B cell (primary cell): ENCODE measurements around the gene RSPH6A. TPM values are rescaled to one million over a fixed set of nuclear protein-coding genes. Genes with fewer than 3 reads are reported as not detected.

Experiments used
- ATAC-seq: fragments of 200-7000 bp; cut with Tn5 transposase; one replicate; pipeline ENCODE4 v1.10.0; 2021; ENCODE audit warnings: low read depth, mild to moderate bottlenecking, moderate number of reproducible peaks, moderate library complexity
- CTCF ChIA-PET: fragments of 350-600 bp; sonication (Branson Sonifier 250); formaldehyde crosslinking; loops from one replicate; lab custom pipeline; 2021; ENCODE audit warnings: antibody characterized with exemption, inconsistent platforms; lab: Charles Lee
- POLR2A ChIA-PET: fragments of 350-600 bp; sonication (Branson Sonifier 250); formaldehyde crosslinking; loops from one replicate; lab custom pipeline; 2021; ENCODE audit warnings: antibody characterized with exemption; lab: Charles Lee
- DNase-seq: peaks from one replicate; pipeline ENCODE4 v3.0.0; 2013
- H2AFZ ChIP-seq: 2 replicates; pipeline ENCODE4 v1.6.1; 2012; ENCODE audit warnings: mild to moderate bottlenecking, low read depth, low read length; ENCODE audit not compliant: insufficient read depth, poor library complexity, severe bottlenecking
- H3K27ac ChIP-seq, 2 donors: 1 replicate in 1 of 2; 2 replicates in 1 of 2; pipeline ENCODE4 v1.5.1; 2012 to 2013; ENCODE audit warnings: low read length in 2 of 2, mild to moderate bottlenecking in 2 of 2, moderate library complexity in 1 of 2
- H3K27me3 ChIP-seq, 4 experiments: fragments of 200-600 bp in 1 of 4; sonication (generic) in 1 of 4; replicated peaks in 1 of 4; 1 replicate in 2 of 4; 2 replicates in 2 of 4; pipeline versions ENCODE4 v1.6.1 to v1.7.0; 2013 to 2016; ENCODE audit warnings: low read length in 3 of 4, mild to moderate bottlenecking in 2 of 4, mixed read lengths in 1 of 4, moderate library complexity in 1 of 4; ENCODE audit not compliant: insufficient read depth in 4 of 4, control insufficient read depth in 3 of 4; ENCODE audit errors: control extremely low read depth in 1 of 4
- H3K36me3 ChIP-seq, 2 experiments: replicated peaks in 1 of 2; 1 replicate in 1 of 2; 2 replicates in 1 of 2; pipeline versions ENCODE4 v1.6.1 to v1.7.1; 2013; ENCODE audit warnings: low read length in 1 of 2; ENCODE audit not compliant: insufficient read depth in 2 of 2, control insufficient read depth in 1 of 2; ENCODE audit errors: control extremely low read depth in 1 of 2, extremely low read depth in 1 of 2
- H3K4me1 ChIP-seq, 2 donors: fragments of 200-600 bp in 1 of 2; sonication (generic) in 1 of 2; 1 replicate in 1 of 2; 2 replicates in 1 of 2; pipeline versions ENCODE4 v1.5.1 to v1.6.1; 2013 to 2017; ENCODE audit warnings: low read length in 2 of 2; ENCODE audit not compliant: control insufficient read depth in 2 of 2, insufficient read depth in 2 of 2
- H3K4me2 ChIP-seq: replicated peaks from 2 replicates; pipeline ENCODE3; 2012; ENCODE audit warnings: mild to moderate bottlenecking, low read depth, low read length; ENCODE audit not compliant: poor library complexity, severe bottlenecking
- H3K4me3 ChIP-seq, 5 experiments: fragments of 200-600 bp in 1 of 5; sonication (generic) in 1 of 5; 1 replicate in 3 of 5; 2 replicates in 2 of 5; pipeline versions ENCODE4 v1.5.1 to v1.7.0; 2011 to 2016; ENCODE audit warnings: low read length in 4 of 5, mild to moderate bottlenecking in 4 of 5, low read depth in 2 of 5, control low read depth in 1 of 5, moderate library complexity in 1 of 5; ENCODE audit not compliant: insufficient read depth in 1 of 5; ENCODE audit errors: control extremely low read depth in 1 of 5, extremely low read depth in 1 of 5
- H3K79me2 ChIP-seq: fragments of 200-600 bp; sonication (generic); one replicate; pipeline ENCODE4 v1.6.0; 2016; ENCODE audit warnings: low read length; ENCODE audit not compliant: control insufficient read depth, insufficient read depth
- H3K9ac ChIP-seq: fragments of 200-600 bp; sonication (generic); 2 replicates; pipeline ENCODE4 v1.6.1; 2017; ENCODE audit warnings: mild to moderate bottlenecking, low read length, moderate library complexity
- H3K9me3 ChIP-seq, 3 donors: one replicate each; pipeline versions ENCODE4 v1.6.1 to v1.7.1; 2013; ENCODE audit warnings: low read length in 2 of 3; ENCODE audit not compliant: control insufficient read depth in 2 of 3, insufficient read depth in 1 of 3; ENCODE audit errors: control extremely low read depth in 1 of 3
- H4K20me1 ChIP-seq: 2 replicates; pipeline ENCODE4 v1.6.0; 2012; ENCODE audit warnings: mild to moderate bottlenecking, low read length; ENCODE audit not compliant: insufficient read depth, control insufficient read depth, poor library complexity, severe bottlenecking
- H3K27ac Mint-ChIP-seq: one replicate; pipeline ENCODE4 v1.8.0; 2021; ENCODE audit warnings: mixed read lengths
- H3K27me3 Mint-ChIP-seq: one replicate; pipeline ENCODE4 v1.8.0; 2021; ENCODE audit warnings: mixed read lengths
- H3K4me1 Mint-ChIP-seq: one replicate; pipeline ENCODE4 v1.8.0; 2021; ENCODE audit warnings: mixed read lengths
- H3K4me3 Mint-ChIP-seq: one replicate; pipeline ENCODE4 v1.8.0; 2021; ENCODE audit warnings: mixed read lengths
- H3K9me3 Mint-ChIP-seq: one replicate; pipeline ENCODE4 v1.8.0; 2022; ENCODE audit warnings: mixed read lengths; ENCODE audit not compliant: insufficient read depth
- CTCF ChIP-seq: fragments of 200-600 bp; IDR thresholded peaks from one replicate; pipeline ENCODE4 v1.8.0; 2022; ENCODE audit warnings: antibody characterized with exemption, mild to moderate bottlenecking
- EZH2 ChIP-seq: IDR thresholded peaks from 2 replicates; pipeline ENCODE4 v1.6.1; 2012; ENCODE audit warnings: borderline replicate concordance, low read depth, mild to moderate bottlenecking, moderate library complexity, low read length; ENCODE audit not compliant: insufficient read depth, poor library complexity, severe bottlenecking
- whole genome bisulfite sequencing: methylation state at CpG from one replicate; pipeline ENCODE4 v1.1.5; 2013; ENCODE audit warnings: missing lambda C conversion rate; ENCODE audit not compliant: insufficient coverage; 5-methylcytosine and 5-hydroxymethylcytosine counted together
- intact Hi-C: fragments of 100-400 bp; cut with micrococcal nuclease; formaldehyde crosslinking; loops from one replicate; pipeline ENCODE4 v1.10.0; 2022
- polyA plus RNA-seq: library from polyadenylated mRNA; depleted of rRNA; stranded (reverse); fragments of >200 nt; gene quantifications from 2 replicates; pipeline ENCODE4 v1.2.3, GENCODE V29; 2012
- total RNA-seq, 2 donors: library from RNA; stranded (reverse); fragments of 120-200 nt in 1 of 2; gene quantifications; 1 replicate in 1 of 2; 2 replicates in 1 of 2; pipeline versions ENCODE4 v1.2.3 to v1.2.4, GENCODE V29; 2013 to 2022

The RSPH6A gene
- total and polyA plus RNA-seq, 2 donors (not counting 1 experiment from before 2014, with no cell fraction given) = 0.03 to 0.62 TPM

GRCh38 chr19:45747513-45747912, 67.6 kb downstream of the RSPH6A start:
- ChIA-PET CTCF (interaction anchor here (1.7 kb wide), 1 partner anchor 23 kb away, joined by 3 read pairs; no protein-coding TSS in a partner anchor), POLR2A (no interaction called here)
- no peak overlapping the region for H3K27ac ChIP-seq
- ATAC-seq = no peak
- WGBS = 95% methylated on average over 2 of the region's 5 CpGs
- no peak for TF ChIP-seq EZH2
- no peak for TF ChIP-seq CTCF
- no peaks in the 10 kb centered on the region for H3K79me2 ChIP-seq
- H3K4me2 ChIP-seq = no peak overlapping the region
- H3K4me1 ChIP-seq = no peaks in the 10 kb centered on the region
- intact Hi-C loops = no loop called here
- DNase-seq = no peak
- Mint-ChIP-seq H3K4me1 (no peaks in the 10 kb centered on the region), H3K27ac (no peak overlapping the region), H3K4me3 (no peak overlapping the region), H3K9me3 (no peaks in the 10 kb centered on the region), H3K27me3 (peaks cover 17% of the 10 kb centered on the region)
- no peaks in the 10 kb centered on the region for H3K9me3 ChIP-seq
- no peak overlapping the region for H3K4me3 ChIP-seq
- no peaks in the 10 kb centered on the region for H3K36me3 ChIP-seq
- no peaks in the 10 kb centered on the region for H4K20me1 ChIP-seq
- no peak overlapping the region for H3K9ac ChIP-seq
- no peak overlapping the region for H2AFZ ChIP-seq
- H3K27me3 ChIP-seq = peaks cover 0 to 8% (median 2%) of the 10 kb centered on the region in 4 experiments

- H3K27me3 ChIP-seq = peaks cover 0 to 8% (median 2%) of the 10 kb centered on the region in 4 experiments
- no peak for ATAC-seq
- Mint-ChIP-seq H3K27ac (no peak overlapping the region), H3K9me3 (no peaks in the 10 kb centered on the region), H3K27me3 (peaks cover 17% of the 10 kb centered on the region), H3K4me3 (no peak overlapping the region), H3K4me1 (no peaks in the 10 kb centered on the region)
- H3K27ac ChIP-seq = no peak overlapping the region
- H3K79me2 ChIP-seq = no peaks in the 10 kb centered on the region
- intact Hi-C loops = no loop called here
- H3K4me3 ChIP-seq = no peak overlapping the region
- POLR2A ChIA-PET = no interaction called here
- no peaks in the 10 kb centered on the region for H4K20me1 ChIP-seq
- TF ChIP-seq EZH2 (no peak), CTCF (no peak)
- H3K36me3 ChIP-seq = no peaks in the 10 kb centered on the region
- no peaks in the 10 kb centered on the region for H3K9me3 ChIP-seq
- H3K4me1 ChIP-seq = no peaks in the 10 kb centered on the region
- no peak overlapping the region for H3K9ac ChIP-seq
- H2AFZ ChIP-seq = no peak overlapping the region
- H3K4me2 ChIP-seq = no peak overlapping the region
- WGBS = 88% methylated on average over 5 of the region's 5 CpGs
- no peak for DNase-seq
- CTCF ChIA-PET = no interaction called here
Measured at GRCh38 chr19:45746866-45747265, 68.2 kb downstream of the RSPH6A start.

Other genes starting within 250 kb of the RSPH6A start
- gene OPA3, start 230.5 kb downstream of the RSPH6A start, total RNA-seq = 11.2 and 11.4 TPM in 2 replicates
- 6.2 and 7.3 TPM in 2 replicates for gene OPA3, start 230.5 kb downstream of the RSPH6A start, polyA plus RNA-seq
- gene GPR4, start 213.1 kb downstream of the RSPH6A start, total RNA-seq = not detected in 2 replicates
- gene GPR4, start 213.1 kb downstream of the RSPH6A start, polyA plus RNA-seq = not detected in 2 replicates
- 88.5 and 102 TPM in 2 replicates for gene EML2, start 175.9 kb downstream of the RSPH6A start, total RNA-seq
- 75.0 and 83.0 TPM in 2 replicates for gene EML2, start 175.9 kb downstream of the RSPH6A start, polyA plus RNA-seq
- 2.3 and 2.9 TPM in 2 replicates for gene GIPR, start 147.1 kb downstream of the RSPH6A start, total RNA-seq
- 0.43 and 2.3 TPM in 2 replicates for gene GIPR, start 147.1 kb downstream of the RSPH6A start, polyA plus RNA-seq
- 353 and 368 TPM in 2 replicates for gene SNRPD2, start 123.4 kb downstream of the RSPH6A start, total RNA-seq
- 241 and 281 TPM in 2 replicates for gene SNRPD2, start 123.4 kb downstream of the RSPH6A start, polyA plus RNA-seq
- 50.9 and 61.3 TPM in 2 replicates for gene QPCTL, start 122.6 kb downstream of the RSPH6A start, total RNA-seq
- gene QPCTL, start 122.6 kb downstream of the RSPH6A start, polyA plus RNA-seq = 8.8 and 9.4 TPM in 2 replicates
- 43.7 and 44.5 TPM in 2 replicates for gene FBXO46, start 84.4 kb downstream of the RSPH6A start, total RNA-seq
- 19.1 and 19.9 TPM in 2 replicates for gene FBXO46, start 84.4 kb downstream of the RSPH6A start, polyA plus RNA-seq
- not detected in 2 replicates for gene MEIOSIN, start 81.9 kb downstream of the RSPH6A start, total RNA-seq
- not detected in 2 replicates for gene MEIOSIN, start 81.9 kb downstream of the RSPH6A start, polyA plus RNA-seq
- 2.1 and 2.4 TPM in 2 replicates for gene SIX5, start 46.1 kb downstream of the RSPH6A start, total RNA-seq
- gene SIX5, start 46.1 kb downstream of the RSPH6A start, polyA plus RNA-seq = 1.4 and 1.5 TPM in 2 replicates
- 58.3 and 63.0 TPM in 2 replicates for gene DMPK, start 32.8 kb downstream of the RSPH6A start, total RNA-seq
- gene DMPK, start 32.8 kb downstream of the RSPH6A start, polyA plus RNA-seq = 28.7 and 41.1 TPM in 2 replicates
- gene DMWD, start 22.5 kb downstream of the RSPH6A start, total RNA-seq = 86.4 and 91.2 TPM in 2 replicates
- 22.5 and 25.1 TPM in 2 replicates for gene DMWD, start 22.5 kb downstream of the RSPH6A start, polyA plus RNA-seq
- gene SYMPK, start 47.8 kb upstream of the RSPH6A start, total RNA-seq = 131 and 138 TPM in 2 replicates
- gene SYMPK, start 47.8 kb upstream of the RSPH6A start, polyA plus RNA-seq = 107 and 119 TPM in 2 replicates
- gene FOXA3, start 49.0 kb upstream of the RSPH6A start, total RNA-seq = not detected in 2 replicates
- not detected in 2 replicates for gene FOXA3, start 49.0 kb upstream of the RSPH6A start, polyA plus RNA-seq
- 32.9 and 33.9 TPM in 2 replicates for gene IRF2BP1, start 70.8 kb upstream of the RSPH6A start, total RNA-seq
- 10.9 and 14.9 TPM in 2 replicates for gene IRF2BP1, start 70.8 kb upstream of the RSPH6A start, polyA plus RNA-seq
- 10.7 and 12.1 TPM in 2 replicates for gene MYPOP, start 87.3 kb upstream of the RSPH6A start, total RNA-seq
- gene MYPOP, start 87.3 kb upstream of the RSPH6A start, polyA plus RNA-seq = 5.1 and 5.7 TPM in 2 replicates
- not detected in 2 replicates for gene NANOS2, start 99.5 kb upstream of the RSPH6A start, total RNA-seq
- not detected in 2 replicates for gene NANOS2, start 99.5 kb upstream of the RSPH6A start, polyA plus RNA-seq
- gene NOVA2, start 158.6 kb upstream of the RSPH6A start, total RNA-seq = 0.19 TPM in 1 of 2 replicates, not detected in the other
- not detected in 2 replicates for gene NOVA2, start 158.6 kb upstream of the RSPH6A start, polyA plus RNA-seq
- gene CCDC61, start 180.2 kb upstream of the RSPH6A start, total RNA-seq = 30.1 and 37.0 TPM in 2 replicates
- 16.1 and 20.6 TPM in 2 replicates for gene CCDC61, start 180.2 kb upstream of the RSPH6A start, polyA plus RNA-seq
- not detected in 2 replicates for gene PGLYRP1, start 207.7 kb upstream of the RSPH6A start, total RNA-seq
- gene PGLYRP1, start 207.7 kb upstream of the RSPH6A start, polyA plus RNA-seq = not detected in 2 replicates
- not detected in 2 replicates for gene IGFL4, start 225.7 kb upstream of the RSPH6A start, total RNA-seq
- gene IGFL4, start 225.7 kb upstream of the RSPH6A start, polyA plus RNA-seq = not detected in 2 replicates